NT2/D1 (cell line): ENCODE results near the gene ZNF550.

Experiments
- DNase-seq: peaks from one replicate; pipeline ENCODE4 v3.0.0-alpha.2; 2011; ENCODE audit warnings: low read depth, low spot score
- H3K27me3 ChIP-seq: 2 replicates; pipeline ENCODE4 v1.6.0; 2011; ENCODE audit warnings: mild to moderate bottlenecking; ENCODE audit not compliant: insufficient read length, insufficient read depth
- H3K36me3 ChIP-seq: 2 replicates; pipeline ENCODE4 v1.6.1; 2011; ENCODE audit warnings: mild to moderate bottlenecking, low read length, mixed read lengths; ENCODE audit not compliant: insufficient read depth, insufficient read length
- H3K4me1 ChIP-seq: 2 replicates; pipeline ENCODE4 v1.5.1; 2011; ENCODE audit not compliant: insufficient read depth, insufficient read length
- H3K4me3 ChIP-seq: 2 replicates; pipeline ENCODE4 v1.5.1; 2011; ENCODE audit warnings: low read depth; ENCODE audit not compliant: insufficient read length
- H3K9ac ChIP-seq: 2 replicates; pipeline ENCODE4 v1.6.0; 2011; ENCODE audit warnings: low read depth; ENCODE audit not compliant: insufficient read length
- H3K9me3 ChIP-seq: 2 replicates; pipeline ENCODE4 v1.5.1; 2011; ENCODE audit warnings: mild to moderate bottlenecking, low read length; ENCODE audit not compliant: insufficient read depth
- SUZ12 ChIP-seq: IDR thresholded peaks from 2 replicates; pipeline ENCODE4 v1.6.1; 2011; ENCODE audit not compliant: insufficient read length, insufficient read depth; ENCODE audit errors: extremely low read depth
- YY1 ChIP-seq: IDR thresholded peaks from 2 replicates; pipeline ENCODE4 v1.6.1; 2011; ENCODE audit not compliant: insufficient read length, insufficient read depth
- ZNF274 ChIP-seq: IDR thresholded peaks from 2 replicates; pipeline ENCODE4 v1.6.1; 2011; ENCODE audit warnings: mild to moderate bottlenecking, low read depth, low read length

Gene ZNF550

GRCh38 chr19:57559404-57560025, at the start of gene ZNF550:
Gene ZNF550 (minus strand): TSS chr19:57559863. CDS start chr19:57559682, 181 bp downstream.
- Histone ChIP-seq H3K9ac (peak within 1 kb of the TSS; percentile 95), H3K4me1 (no peaks in the 10 kb centered on the region), H3K9me3 (peaks cover 19% of the 10 kb centered on the region; the same call in 1 of the 2 replicates), H3K4me3 (peak within 1 kb of the TSS; percentile 95), H3K36me3 (peaks cover 26% of the 10 kb centered on the region), H3K27me3 (no peaks in the 10 kb centered on the region)
- no peak for TF ChIP-seq SUZ12
- no peak for TF ChIP-seq ZNF274
- TF ChIP-seq YY1, result no peak
- peak; percentile 62 for DNase-seq

DNA sequence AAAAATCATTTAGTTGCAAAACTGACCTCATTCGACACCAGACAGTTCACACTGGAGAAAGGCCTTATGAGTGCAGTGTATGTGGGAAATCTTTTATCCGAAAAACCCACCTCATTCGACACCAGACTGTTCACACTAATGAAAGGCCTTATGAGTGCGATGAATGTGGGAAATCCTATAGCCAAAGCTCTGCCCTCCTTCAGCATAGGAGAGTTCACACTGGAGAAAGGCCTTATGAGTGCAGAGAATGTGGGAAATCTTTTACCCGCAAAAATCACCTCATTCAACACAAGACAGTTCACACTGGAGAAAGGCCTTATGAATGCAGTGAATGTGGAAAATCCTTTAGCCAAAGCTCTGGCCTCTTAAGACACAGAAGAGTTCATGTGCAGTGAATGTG, 47.3 kb upstream of the ZNF550 start:
- H3K9me3 ChIP-seq, result no peaks in the 10 kb centered on the region
- DNase-seq, result no peak
- H3K4me1 ChIP-seq, result no peaks in the 10 kb centered on the region
- no peak for TF ChIP-seq ZNF274
- no peak for TF ChIP-seq SUZ12
- TF ChIP-seq YY1, result no peak
- H3K9ac ChIP-seq, result no peak overlapping the region
- no peak overlapping the region for H3K4me3 ChIP-seq
- H3K36me3 ChIP-seq, result peaks cover 60% of the 10 kb centered on the region
- no peaks in the 10 kb centered on the region for H3K27me3 ChIP-seq

GRCh38 chr19:57599761-57600383, 40.2 kb upstream of the ZNF550 start, which contains the start of gene ZNF530:
Gene ZNF530 (plus strand): TSS chr19:57599885. CDS start chr19:57604346, 4,461 bp downstream.
- H3K27me3 ChIP-seq, result no peaks in the 10 kb centered on the region

GRCh38 chr19:57599377-57599760, 39.7 kb upstream of the ZNF550 start:
- H3K36me3 ChIP-seq, result peaks cover 25% of the 10 kb centered on the region
- H3K4me3 ChIP-seq, result no peak overlapping the region
- DNase-seq, result no peak
- no peak overlapping the region for H3K9ac ChIP-seq
- no peaks in the 10 kb centered on the region for H3K4me1 ChIP-seq
- TF ChIP-seq YY1, result no peak
- TF ChIP-seq SUZ12, result no peak
- no peak for TF ChIP-seq ZNF274
- H3K27me3 ChIP-seq, result no peaks in the 10 kb centered on the region
- no peaks in the 10 kb centered on the region for H3K9me3 ChIP-seq

More at GRCh38 chr19:57599761-57600383, 40.2 kb upstream of the ZNF550 start, which contains the start of gene ZNF530:
- H3K9me3 ChIP-seq, result no peaks in the 10 kb centered on the region
- peak within 1 kb of the TSS; percentile 89 for H3K4me3 ChIP-seq
- DNase-seq, result peak; percentile 78
- peak within 1 kb of the TSS; percentile 89 for H3K9ac ChIP-seq
- TF ChIP-seq ZNF274 (no peak), YY1 (no peak)
- H3K36me3 ChIP-seq, result peaks cover 30% of the 10 kb centered on the region
- H3K4me1 ChIP-seq, result no peaks in the 10 kb centered on the region

DNA sequence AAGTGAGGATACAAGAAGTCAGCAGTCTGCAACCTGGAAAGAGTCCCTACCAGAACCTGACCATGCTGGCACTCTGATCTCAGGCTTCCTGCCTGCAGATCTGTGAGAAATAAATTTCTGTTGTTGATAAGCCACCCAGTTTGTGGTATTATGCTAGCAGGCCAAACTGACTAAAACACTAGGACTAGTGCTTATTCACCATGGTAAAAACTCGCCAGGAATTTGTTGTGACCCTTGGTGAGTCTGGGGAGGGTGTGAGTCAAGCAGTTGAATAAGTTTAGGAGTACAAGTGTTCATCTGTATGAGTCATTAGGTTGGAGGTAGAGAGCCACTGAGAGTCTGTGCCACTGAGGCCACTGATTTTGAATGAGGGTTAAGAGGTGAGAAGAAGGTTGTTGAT, 27.9 kb upstream of the ZNF550 start:
- no peak for TF ChIP-seq SUZ12
- TF ChIP-seq YY1, result no peak
- TF ChIP-seq ZNF274, result no peak
- no peak overlapping the region for H3K9ac ChIP-seq
- peaks cover 77% of the 10 kb centered on the region for H3K36me3 ChIP-seq
- DNase-seq, result no peak
- H3K4me1 ChIP-seq, result no peaks in the 10 kb centered on the region
- peaks cover 55% of the 10 kb centered on the region for H3K9me3 ChIP-seq
- no peaks in the 10 kb centered on the region for H3K27me3 ChIP-seq
- H3K4me3 ChIP-seq, result no peak overlapping the region

DNA sequence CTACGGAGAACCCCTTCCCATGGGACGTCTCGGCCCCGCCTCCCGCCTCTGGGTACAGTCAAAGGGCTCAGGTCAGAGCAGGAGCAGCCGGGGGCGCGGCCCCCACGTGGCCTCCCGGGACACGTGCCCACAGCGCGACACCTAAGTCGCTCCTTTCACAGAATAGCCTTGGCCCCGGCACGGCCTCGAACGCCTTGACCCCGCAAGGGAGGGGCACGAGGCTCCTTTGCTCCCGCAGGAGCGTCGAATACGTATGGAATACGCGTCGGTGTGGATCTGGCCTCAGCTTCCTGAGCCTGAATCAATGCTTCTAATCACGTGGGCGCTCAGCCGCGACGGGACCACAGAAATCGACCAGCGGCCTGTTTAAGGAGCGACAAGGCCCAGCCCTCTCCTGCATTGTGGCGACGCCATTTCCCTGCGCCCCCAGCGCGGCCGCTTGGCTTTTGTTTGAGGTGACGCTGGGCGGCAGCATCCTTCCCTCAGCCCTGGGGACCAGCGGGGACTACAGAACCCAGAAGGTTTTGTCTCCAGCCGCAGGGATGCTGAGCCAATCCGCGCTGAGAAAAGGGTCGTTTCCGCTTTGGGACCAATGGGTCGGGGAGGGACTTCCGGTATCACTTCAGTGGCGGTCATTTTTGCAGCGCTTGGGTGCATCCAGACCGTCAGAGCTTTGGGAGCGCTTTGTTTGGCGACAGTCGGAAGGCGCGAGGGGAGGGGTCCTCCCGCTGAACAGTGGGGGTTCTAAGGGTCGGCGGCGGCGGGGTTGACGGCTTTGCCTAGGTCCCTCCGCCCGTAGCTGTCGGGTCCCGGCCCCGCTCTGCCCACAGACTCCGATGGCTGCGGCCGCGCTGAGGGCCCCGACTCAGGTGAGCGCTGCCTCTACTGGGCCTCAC, 24.1 kb upstream of the ZNF550 start, which contains the start of gene ZIK1:
ZIK1 (plus strand) TSS at position 625 of the 896 bp plus-strand sequence; CDS start at position 837, 212 bp downstream.
- TF ChIP-seq YY1 (peak; percentile 49), SUZ12 (no peak)
- Histone ChIP-seq H3K27me3 (no peaks in the 10 kb centered on the region), H3K36me3 (peaks cover 40% of the 10 kb centered on the region), H3K4me1 (no peaks in the 10 kb centered on the region), H3K9ac (peak within 1 kb of the TSS; percentile 93), H3K9me3 (peaks cover 34% of the 10 kb centered on the region; the same call in 1 of the 2 replicates), H3K4me3 (peak within 1 kb of the TSS; percentile 88)
- peak; percentile 90 for DNase-seq

DNA sequence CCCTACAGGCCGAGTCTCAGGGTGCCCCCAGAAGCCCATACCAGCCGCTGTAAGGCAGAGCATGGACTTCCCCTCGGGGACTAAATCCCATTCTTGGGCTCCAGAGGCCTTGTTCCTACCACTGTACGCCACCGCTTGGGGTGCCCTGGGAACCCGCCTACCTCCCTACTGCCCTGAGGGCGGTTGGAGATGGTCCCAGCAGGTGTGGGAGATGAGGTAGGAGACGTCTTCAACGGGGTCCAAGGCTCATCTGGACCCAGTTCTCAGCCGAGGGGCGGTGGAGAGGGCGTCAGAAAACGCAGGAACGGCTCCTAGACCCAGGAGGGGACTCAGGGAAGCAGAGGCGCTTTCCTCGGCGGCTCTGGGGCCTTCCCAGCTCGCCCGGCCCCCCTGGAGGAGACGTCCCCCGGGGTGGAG, 23.4 kb upstream of the ZNF550 start:
- H3K4me1 ChIP-seq, result no peaks in the 10 kb centered on the region
- H3K36me3 ChIP-seq, result peaks cover 33% of the 10 kb centered on the region
- peaks cover 28% of the 10 kb centered on the region; the same call in 1 of the 2 replicates for H3K9me3 ChIP-seq
- H3K9ac ChIP-seq, result peak overlapping the region; percentile 93
- TF ChIP-seq YY1 (no peak), SUZ12 (no peak)
- DNase-seq, result no peak
- peak overlapping the region; percentile 88 for H3K4me3 ChIP-seq
- no peaks in the 10 kb centered on the region for H3K27me3 ChIP-seq
